T-helper 9 cell (primary cell): ENCODE measurements around the gene ART5.

Experiments
- DNase-seq: peaks from one replicate; pipeline ENCODE4 v3.0.0-alpha.2; 2020
- total RNA-seq, 2 donors: gene quantifications; one replicate each; lab custom pipeline; 2026; lab: John Stamatoyannopoulos, UW

Gene ART5, protein sequence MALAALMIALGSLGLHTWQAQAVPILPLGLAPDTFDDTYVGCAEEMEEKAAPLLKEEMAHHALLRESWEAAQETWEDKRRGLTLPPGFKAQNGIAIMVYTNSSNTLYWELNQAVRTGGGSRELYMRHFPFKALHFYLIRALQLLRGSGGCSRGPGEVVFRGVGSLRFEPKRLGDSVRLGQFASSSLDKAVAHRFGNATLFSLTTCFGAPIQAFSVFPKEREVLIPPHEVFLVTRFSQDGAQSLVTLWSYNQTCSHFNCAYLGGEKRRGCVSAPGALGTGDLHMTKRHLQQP
- total RNA-seq: 0 to 0.14 reads per million in 2 donors

DNA sequence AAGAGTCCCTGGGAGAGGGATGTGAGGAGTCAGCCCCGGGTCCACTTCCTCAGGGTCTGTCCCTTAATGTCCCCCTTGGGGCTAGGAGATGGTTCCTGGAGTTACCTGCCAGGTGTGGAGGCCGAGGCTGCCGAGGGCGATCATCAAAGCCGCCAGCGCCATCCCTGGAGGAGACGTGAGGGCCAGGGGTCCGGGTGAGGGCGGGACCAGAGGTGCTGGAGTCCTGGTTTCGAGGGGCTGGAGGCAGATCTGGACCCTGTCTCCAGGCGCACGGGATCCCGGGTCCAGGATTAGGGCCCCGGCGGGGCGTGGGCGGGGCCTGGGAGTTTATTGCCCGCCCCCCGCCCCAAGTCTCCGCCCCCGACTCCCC is at the start of gene ART5:
Gene ART5 (minus strand): TSS at position 292 of the 370 bp plus-strand sequence. CDS start 130 bp downstream, at position 162.
- no peak for DNase-seq

- no peak for DNase-seq
Observed at GRCh38 chr11:3686751-3687150, 45.0 kb upstream of the ART5 start.

DNA sequence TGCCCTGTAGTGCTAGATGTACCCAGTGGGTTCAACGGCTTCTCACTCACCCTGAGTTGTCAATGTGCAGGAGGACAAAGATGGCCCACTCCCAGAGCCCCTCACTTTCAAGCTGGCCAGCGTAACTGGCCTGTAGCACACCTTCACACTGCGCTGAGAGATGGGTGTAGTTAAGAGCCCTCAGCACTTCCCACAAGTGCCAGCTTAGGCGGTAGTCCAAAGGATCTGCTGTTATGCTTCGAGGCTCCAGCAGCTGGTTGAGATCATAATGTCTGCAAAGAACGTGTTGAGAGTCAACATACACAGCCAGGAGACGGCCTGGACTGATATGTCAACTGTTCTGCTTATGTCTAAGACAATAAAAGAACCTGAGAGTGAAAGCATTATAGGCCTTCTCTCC is 44.1 kb upstream of the ART5 start:
- DNase-seq: no peak

DNA sequence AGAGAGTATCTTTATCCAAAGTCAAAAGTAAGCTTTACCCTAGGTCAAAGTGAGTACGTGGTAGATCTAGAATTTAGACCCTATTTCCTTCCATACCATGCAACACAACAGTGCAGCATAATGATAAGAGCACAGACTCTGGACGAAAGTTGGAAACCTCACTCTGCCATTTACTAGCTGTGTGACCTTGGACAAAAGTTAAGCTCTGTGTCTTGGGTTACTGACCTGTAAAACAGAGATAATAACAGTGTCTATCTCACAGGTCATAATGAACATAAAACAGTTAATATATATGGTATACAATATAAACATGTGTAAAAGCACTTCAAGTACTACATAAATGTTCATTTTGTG is 43.0 kb upstream of the ART5 start:
- DNase-seq: no peak

DNA sequence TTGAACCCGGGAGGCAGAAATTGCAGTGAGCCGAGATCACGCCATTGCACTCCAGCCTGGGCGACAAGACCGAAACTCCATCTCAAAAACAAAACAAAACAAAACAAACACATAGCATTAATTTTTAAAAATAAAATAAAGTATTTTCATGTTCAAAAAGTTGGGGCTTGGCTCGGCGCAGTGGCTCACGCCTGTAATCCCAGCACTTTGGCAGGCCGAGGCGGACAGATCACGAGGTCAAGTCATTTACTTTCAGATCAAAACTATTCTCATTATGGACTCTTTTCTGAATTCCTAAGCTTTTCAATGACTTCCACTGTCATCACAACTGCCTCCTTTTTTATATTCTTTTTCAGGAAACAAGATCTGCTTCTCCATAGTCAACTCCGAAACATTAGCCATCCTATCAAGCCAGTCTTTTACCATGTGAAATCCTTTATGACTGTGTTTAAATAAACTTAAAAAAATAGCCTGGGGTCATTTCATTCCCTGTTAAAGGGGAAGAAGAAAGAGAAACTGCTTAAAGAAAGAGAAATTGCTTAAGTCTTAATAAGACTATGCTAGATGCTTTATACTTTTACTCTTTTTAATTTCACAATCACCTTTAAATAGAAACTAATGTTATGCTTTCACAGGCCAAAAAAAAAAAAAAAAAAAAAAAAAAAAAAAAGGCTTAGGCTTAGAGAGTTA is 42.5 kb upstream of the ART5 start:
- no peak for DNase-seq

DNA sequence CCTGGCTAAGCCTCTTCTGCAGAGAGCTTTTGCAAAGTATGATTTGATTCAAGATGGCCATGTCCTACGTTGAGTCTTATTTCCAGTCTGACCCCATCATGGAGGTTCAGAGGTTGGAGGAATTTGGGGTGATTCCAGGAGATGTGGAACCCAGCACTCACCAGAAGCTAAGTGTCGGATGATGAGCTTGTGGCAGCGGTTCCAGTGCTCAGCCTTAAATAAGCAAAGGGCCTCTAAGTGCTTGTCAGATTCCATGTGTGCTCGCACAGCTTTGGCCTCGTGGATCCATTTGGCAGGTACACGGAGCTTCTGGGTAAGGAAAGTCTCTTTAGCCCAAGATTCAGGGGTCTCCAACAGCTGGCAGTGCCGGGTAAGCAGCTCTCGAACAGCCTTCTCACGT is 41.2 kb upstream of the ART5 start:
- no peak for DNase-seq

DNA sequence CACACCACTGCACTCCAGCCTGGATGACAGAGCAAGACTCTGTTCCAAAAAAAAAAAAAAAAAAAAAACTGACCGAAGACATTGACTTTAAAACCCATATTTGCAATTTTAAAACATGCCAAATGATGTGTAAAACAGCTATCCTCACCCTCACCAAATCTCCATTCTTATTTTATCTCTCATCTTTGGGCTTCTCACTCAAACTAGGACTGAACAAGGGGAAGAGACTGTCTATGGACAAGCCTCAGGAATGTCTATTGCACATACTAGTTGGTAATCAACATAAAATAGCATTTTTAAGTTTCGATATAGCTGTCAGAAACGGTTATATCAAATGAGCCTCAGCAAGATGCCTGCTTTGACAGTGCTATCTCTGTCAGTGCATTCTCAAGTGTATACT is 37.3 kb upstream of the ART5 start:
- DNase-seq: no peak

- DNase-seq: no peak
Observed at GRCh38 chr11:3675971-3676370, 34.2 kb upstream of the ART5 start.

GRCh38 chr11:3674189-3674588 is 32.4 kb upstream of the ART5 start:
- DNase-seq: no peak

GRCh38 chr11:3671334-3672254 is 29.8 kb upstream of the ART5 start, which contains the start of gene CHRNA10:
Gene CHRNA10, minus strand, starts transcription at chr11:3671384. Its CDS starts 72 bp downstream, at chr11:3671312.
- no peak for DNase-seq

GRCh38 chr11:3669742-3670183 is 28.0 kb upstream of the ART5 start:
- no peak for DNase-seq

- no peak for DNase-seq
Observed at GRCh38 chr11:3669128-3669527, 27.3 kb upstream of the ART5 start.

GRCh38 chr11:3667149-3668035 is 25.6 kb upstream of the ART5 start:
- DNase-seq: no peak

DNA sequence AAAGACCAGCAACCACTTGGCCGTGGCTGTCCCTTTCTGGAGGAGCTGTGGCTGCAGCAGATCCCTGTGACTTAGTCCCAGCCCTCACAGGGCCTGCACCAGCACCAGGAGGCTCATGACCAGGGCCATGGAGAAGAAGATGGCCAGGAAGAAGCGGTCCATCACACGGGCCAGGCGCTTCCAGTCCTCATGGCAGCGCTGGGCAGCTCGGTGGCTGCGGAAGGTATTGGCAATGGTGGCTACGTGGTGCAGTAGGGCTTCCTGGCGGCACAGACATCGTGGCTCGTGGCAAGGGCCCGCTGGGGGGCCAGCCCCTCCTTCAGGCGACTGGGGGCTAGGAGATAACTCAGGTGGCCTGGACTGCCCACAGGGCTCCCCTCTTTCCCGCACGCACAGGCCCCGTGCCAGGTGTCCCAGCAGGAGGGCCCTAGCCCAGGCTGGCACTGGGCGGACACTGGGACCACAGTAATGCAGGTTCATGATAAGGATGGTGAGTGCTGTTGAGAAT is 24.3 kb upstream of the ART5 start:
- no peak for DNase-seq

GRCh38 chr11:3665336-3666022 is 23.7 kb upstream of the ART5 start:
- no peak for DNase-seq

DNA sequence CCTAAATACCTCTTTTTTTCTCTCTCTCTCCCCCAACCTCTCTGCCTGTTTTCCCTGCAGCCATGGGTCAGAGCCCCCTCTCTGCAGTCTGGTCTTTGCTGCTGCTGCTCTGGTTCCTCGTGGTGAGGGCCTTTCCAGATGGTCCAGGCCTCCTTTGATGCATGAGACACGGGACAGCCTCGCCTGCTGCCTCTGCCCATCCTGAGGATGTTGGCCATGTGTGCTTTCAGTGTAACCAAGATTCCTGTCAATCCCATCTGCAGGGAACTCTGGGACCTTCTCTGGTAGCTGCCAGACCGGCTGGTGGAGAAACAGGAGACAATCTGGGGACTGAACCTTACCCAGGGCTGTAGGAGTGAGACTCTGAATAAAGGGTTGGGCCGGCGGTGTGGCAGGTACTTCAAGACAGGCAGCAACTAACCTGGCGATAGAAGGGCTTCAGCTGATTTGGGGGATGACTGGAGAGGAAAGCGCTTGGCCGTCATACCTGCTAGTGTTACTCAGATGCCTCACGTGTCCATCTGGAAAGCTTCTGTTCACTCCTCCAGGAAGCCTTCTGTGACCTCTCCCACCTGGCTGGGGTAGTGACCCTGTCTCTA is 22.3 kb upstream of the ART5 start:
- DNase-seq: no peak

- DNase-seq: no peak
Observed at GRCh38 chr11:3662856-3663255, 21.1 kb upstream of the ART5 start.

DNA sequence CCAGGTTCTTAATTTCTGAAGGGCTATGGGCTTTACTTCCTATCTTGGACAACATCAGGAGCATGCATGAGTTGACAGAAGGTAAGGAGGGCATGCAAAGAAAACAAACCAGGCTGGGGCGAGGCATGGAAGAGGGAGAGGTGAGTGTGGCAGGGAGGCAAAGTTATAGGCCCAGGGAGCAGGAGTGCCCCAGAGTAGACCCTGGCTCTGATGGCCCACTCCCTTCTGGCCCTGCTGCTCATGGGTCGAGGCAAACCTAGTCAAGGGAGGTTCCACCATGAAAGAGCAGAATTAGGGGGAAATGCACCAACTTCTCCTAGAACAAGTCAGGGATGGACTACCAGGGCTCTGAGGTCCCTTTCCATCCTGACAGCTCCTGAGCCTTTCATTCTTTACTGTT is 19.2 kb upstream of the ART5 start:
- DNase-seq: no peak

- no peak for DNase-seq
Observed at GRCh38 chr11:3659595-3660515, 18.1 kb upstream of the ART5 start.

- no peak for DNase-seq
Observed at GRCh38 chr11:3658252-3658651, 16.5 kb upstream of the ART5 start.
